ENCODE results near the gene PDE4D.

PDE4D gene

GRCh38 chr5:59054963-59055528 lies 838.5 kb downstream of the PDE4D start:
- in situ Hi-C loops (cut with HindIII; ENCODE audit: low sequenced_read_pairs), result no loop called here
- DNase-seq (ENCODE audit: low read depth, low spot score), result no peak
- no peak overlapping the region for H3K4me3 ChIP-seq (ENCODE audit: low read depth, low read length)
- no peak for TF ChIP-seq CTCF (IDR thresholded peaks at IDR 0.05; ENCODE audit: low read depth, low read length)

GRCh38 chr5:59051951-59052350 lies 841.6 kb downstream of the PDE4D start:
- H3K4me3 ChIP-seq (ENCODE audit: low read depth, low read length), result no peak overlapping the region
- DNase-seq (ENCODE audit: low read depth, low spot score), result no peak
- TF ChIP-seq CTCF (IDR thresholded peaks at IDR 0.05; ENCODE audit: low read depth, low read length), result no peak
- in situ Hi-C loops (cut with HindIII; ENCODE audit: low sequenced_read_pairs), result no loop called here

- in situ Hi-C loops (cut with HindIII; ENCODE audit: low sequenced_read_pairs), result no loop called here
- no peak overlapping the region for H3K4me3 ChIP-seq (ENCODE audit: low read depth, low read length)
- DNase-seq (ENCODE audit: low read depth, low spot score), result no peak
- TF ChIP-seq CTCF (IDR thresholded peaks at IDR 0.05; ENCODE audit: low read depth, low read length), result no peak
Observed at GRCh38 chr5:59049095-59049494, 844.4 kb downstream of the PDE4D start.

GRCh38 chr5:59042201-59043055 lies 851.1 kb downstream of the PDE4D start:
- in situ Hi-C loops (cut with HindIII; ENCODE audit: low sequenced_read_pairs), result no loop called here
- no peak overlapping the region for H3K4me3 ChIP-seq (ENCODE audit: low read depth, low read length)
- DNase-seq (ENCODE audit: low read depth, low spot score), result peak; percentile 80
- no peak for TF ChIP-seq CTCF (IDR thresholded peaks at IDR 0.05; ENCODE audit: low read depth, low read length)

GRCh38 chr5:59041355-59041754 lies 852.2 kb downstream of the PDE4D start:
- no peak overlapping the region for H3K4me3 ChIP-seq (ENCODE audit: low read depth, low read length)
- in situ Hi-C loops (cut with HindIII; ENCODE audit: low sequenced_read_pairs), result no loop called here
- TF ChIP-seq CTCF (IDR thresholded peaks at IDR 0.05; ENCODE audit: low read depth, low read length), result no peak
- no peak for DNase-seq (ENCODE audit: low read depth, low spot score)

GRCh38 chr5:59040804-59041201 lies 852.7 kb downstream of the PDE4D start:
- no peak for DNase-seq (ENCODE audit: low read depth, low spot score)
- no peak overlapping the region for H3K4me3 ChIP-seq (ENCODE audit: low read depth, low read length)
- TF ChIP-seq CTCF (IDR thresholded peaks at IDR 0.05; ENCODE audit: low read depth, low read length), result no peak
- in situ Hi-C loops (cut with HindIII; ENCODE audit: low sequenced_read_pairs), result no loop called here

All from astrocyte of the spinal cord (primary cell).